Activated T-cell treated with anti-CD3 and anti-CD28 coated beads, Interleukin-2, amount 50 U/mL, for 4 hours (primary cell): Measurements from ENCODE around the gene LBR. TPM values are rescaled to one million over a fixed set of nuclear protein-coding genes. Genes with fewer than 3 reads are reported as not detected.

Experiments used
- ATAC-seq, 2 donors: fragments of 200-7000 bp; cut with Tn5 transposase; one replicate each; pipeline ENCODE4 v1.10.0; 2021
- DNase-seq: peaks from one replicate; pipeline ENCODE4 v3.0.0-alpha.2; 2020
- H3K27me3 Mint-ChIP-seq: one replicate; pipeline ENCODE4 v1.8.0; 2021; ENCODE audit warnings: low read depth, mixed read lengths
- H3K36me3 Mint-ChIP-seq: one replicate; pipeline ENCODE4 v1.8.0; 2022; ENCODE audit warnings: mixed read lengths; ENCODE audit not compliant: insufficient read depth
- H3K4me1 Mint-ChIP-seq: one replicate; pipeline ENCODE4 v1.8.0; 2021; ENCODE audit warnings: low read depth, mixed read lengths
- H3K4me3 Mint-ChIP-seq: one replicate; pipeline ENCODE4 v1.8.0; 2021; ENCODE audit warnings: mild to moderate bottlenecking, moderate library complexity, mixed read lengths
- H3K9me3 Mint-ChIP-seq: one replicate; pipeline ENCODE4 v1.8.0; 2021; ENCODE audit warnings: mixed read lengths
- total RNA-seq, 3 donors: library from RNA; stranded (reverse); gene quantifications; one replicate each; pipeline ENCODE4 v1.2.1, GENCODE V29; 2021

LBR gene
- total RNA-seq, 3 donors from 2014 or later = 71.0 to 89.9 (median 78.9) TPM

- DNase-seq (no peak), ATAC-seq (no peak)
- H3K4me3 Mint-ChIP-seq = peak overlapping the region; percentile 90
- H3K4me1 Mint-ChIP-seq = peaks cover 43% of the 10 kb centered on the region
- H3K36me3 Mint-ChIP-seq = no peaks in the 10 kb centered on the region
- no peaks in the 10 kb centered on the region for H3K27me3 Mint-ChIP-seq
- no peaks in the 10 kb centered on the region for H3K9me3 Mint-ChIP-seq
These were observed 40.6 kb upstream of the LBR start for GRCh38 chr1:225468270-225469020.

- DNase-seq = peak; percentile 67
- Mint-ChIP-seq H3K4me1 (peaks cover 45% of the 10 kb centered on the region), H3K9me3 (no peaks in the 10 kb centered on the region), H3K4me3 (peak overlapping the region; percentile 90), H3K27me3 (no peaks in the 10 kb centered on the region), H3K36me3 (no peaks in the 10 kb centered on the region)
- peak; percentile 93 for ATAC-seq
These were observed 39.6 kb upstream of the LBR start for GRCh38 chr1:225467193-225468020.

GRCh38 chr1:225466848-225467192 lies 39.0 kb upstream of the LBR start:
- Mint-ChIP-seq H3K27me3 (no peaks in the 10 kb centered on the region), H3K4me1 (peaks cover 49% of the 10 kb centered on the region), H3K36me3 (no peaks in the 10 kb centered on the region), H3K9me3 (no peaks in the 10 kb centered on the region), H3K4me3 (peak overlapping the region; percentile 90)
- ATAC-seq (no peak), DNase-seq (no peak)

- Mint-ChIP-seq H3K4me3 (no peak overlapping the region), H3K4me1 (peaks cover 57% of the 10 kb centered on the region), H3K36me3 (no peaks in the 10 kb centered on the region), H3K9me3 (no peaks in the 10 kb centered on the region), H3K27me3 (no peaks in the 10 kb centered on the region)
- DNase-seq (no peak), ATAC-seq (no peak)
These were observed 38.1 kb upstream of the LBR start for GRCh38 chr1:225465793-225466517.

- no peak for DNase-seq
- H3K4me3 Mint-ChIP-seq = no peak overlapping the region
- no peak for ATAC-seq
- no peaks in the 10 kb centered on the region for H3K27me3 Mint-ChIP-seq
- H3K36me3 Mint-ChIP-seq = no peaks in the 10 kb centered on the region
- no peaks in the 10 kb centered on the region for H3K9me3 Mint-ChIP-seq
- H3K4me1 Mint-ChIP-seq = peaks cover 66% of the 10 kb centered on the region
These were observed 37.3 kb upstream of the LBR start for GRCh38 chr1:225464851-225465792.

GRCh38 chr1:225462714-225463574 lies 35.1 kb upstream of the LBR start:
- Mint-ChIP-seq H3K4me3 (no peak overlapping the region), H3K9me3 (no peaks in the 10 kb centered on the region)

GRCh38 chr1:225462429-225462713 lies 34.5 kb upstream of the LBR start:
- Mint-ChIP-seq H3K36me3 (no peaks in the 10 kb centered on the region), H3K27me3 (no peaks in the 10 kb centered on the region), H3K4me1 (peaks cover 65% of the 10 kb centered on the region), H3K9me3 (no peaks in the 10 kb centered on the region), H3K4me3 (no peak overlapping the region)
- ATAC-seq (no peak), DNase-seq (no peak)

More at GRCh38 chr1:225462714-225463574, 35.1 kb upstream of the LBR start:
- Mint-ChIP-seq H3K27me3 (no peaks in the 10 kb centered on the region), H3K36me3 (no peaks in the 10 kb centered on the region), H3K4me1 (peaks cover 67% of the 10 kb centered on the region)
- DNase-seq = no peak
- ATAC-seq = no peak

- Mint-ChIP-seq H3K27me3 (no peaks in the 10 kb centered on the region), H3K36me3 (no peaks in the 10 kb centered on the region), H3K4me3 (no peak overlapping the region), H3K4me1 (peaks cover 62% of the 10 kb centered on the region), H3K9me3 (no peaks in the 10 kb centered on the region)
- no peak for ATAC-seq
- DNase-seq = no peak
These were observed 33.9 kb upstream of the LBR start for GRCh38 chr1:225461533-225462428.

- Mint-ChIP-seq H3K9me3 (no peaks in the 10 kb centered on the region), H3K4me3 (peak overlapping the region; percentile 2), H3K36me3 (no peaks in the 10 kb centered on the region), H3K4me1 (peaks cover 55% of the 10 kb centered on the region), H3K27me3 (no peaks in the 10 kb centered on the region)
- DNase-seq = peak; percentile 50
- ATAC-seq = peak; percentile 93
These were observed 33.1 kb upstream of the LBR start for GRCh38 chr1:225460737-225461532.

GRCh38 chr1:225460021-225460736 lies 32.3 kb upstream of the LBR start:
- Mint-ChIP-seq H3K27me3 (no peaks in the 10 kb centered on the region), H3K36me3 (no peaks in the 10 kb centered on the region), H3K4me1 (peaks cover 50% of the 10 kb centered on the region), H3K4me3 (peak overlapping the region; percentile 2), H3K9me3 (no peaks in the 10 kb centered on the region)
- DNase-seq = no peak
- peak; percentile 12 to 38 for ATAC-seq

- H3K4me3 Mint-ChIP-seq = no peak overlapping the region
- peaks cover 61% of the 10 kb centered on the region for H3K4me1 Mint-ChIP-seq
- no peak for ATAC-seq
- H3K36me3 Mint-ChIP-seq = no peaks in the 10 kb centered on the region
- H3K27me3 Mint-ChIP-seq = no peaks in the 10 kb centered on the region
- no peak for DNase-seq
- H3K9me3 Mint-ChIP-seq = no peaks in the 10 kb centered on the region
These were observed 30.4 kb upstream of the LBR start for GRCh38 chr1:225458222-225458631.
